Activated CD8-positive, alpha-beta T cell treated with anti-CD3 and anti-CD28 coated beads for 36 hours (primary cell): ENCODE measurements around the gene EIF5. TPM values are rescaled to one million over a fixed set of nuclear protein-coding genes. Genes with fewer than 3 reads are reported as not detected.

Experiments
- ATAC-seq: fragments of 200-7000 bp; cut with Tn5 transposase; one replicate; pipeline ENCODE4 v1.10.0; 2021; ENCODE audit warnings: mild to moderate bottlenecking, moderate library complexity
- CTCF ChIA-PET: fragments of 350-600 bp; sonication (Branson Sonifier 250); formaldehyde crosslinking; loops from one replicate; lab custom pipeline; 2021; ENCODE audit warnings: antibody characterized with exemption; lab: Charles Lee
- POLR2A ChIA-PET: fragments of 350-600 bp; sonication (Branson Sonifier 250); formaldehyde crosslinking; loops from one replicate; lab custom pipeline; 2021; ENCODE audit warnings: antibody characterized with exemption; lab: Charles Lee
- DNase-seq: peaks from one replicate; pipeline ENCODE4 v3.0.0-alpha.2; 2020
- H3K27ac Mint-ChIP-seq: one replicate; pipeline ENCODE4 v1.8.0; 2021; ENCODE audit warnings: mild to moderate bottlenecking, mixed read lengths
- H3K27me3 Mint-ChIP-seq: one replicate; pipeline ENCODE4 v1.8.0; 2021; ENCODE audit warnings: mixed read lengths
- H3K36me3 Mint-ChIP-seq: one replicate; pipeline ENCODE4 v1.8.0; 2021; ENCODE audit warnings: low read depth, mixed read lengths
- H3K4me1 Mint-ChIP-seq: one replicate; pipeline ENCODE4 v1.8.0; 2021; ENCODE audit warnings: low read depth, mixed read lengths
- H3K4me3 Mint-ChIP-seq: one replicate; pipeline ENCODE4 v1.8.0; 2021; ENCODE audit warnings: mild to moderate bottlenecking, moderate library complexity, mixed read lengths
- H3K9me3 Mint-ChIP-seq: one replicate; pipeline ENCODE4 v1.8.0; 2021; ENCODE audit warnings: mixed read lengths
- CTCF ChIP-seq: fragments of 200-600 bp; IDR thresholded peaks from one replicate; pipeline ENCODE4 v1.8.0; 2022; ENCODE audit warnings: antibody characterized with exemption, mild to moderate bottlenecking
- intact Hi-C: fragments of 100-400 bp; cut with micrococcal nuclease; formaldehyde crosslinking; loops from one replicate; pipeline ENCODE4 v1.10.0; 2022
- total RNA-seq, 2 experiments: library from RNA; stranded (reverse); gene quantifications; one replicate each; pipeline ENCODE4 v1.2.3, GENCODE V29; 2021

The EIF5 gene
- total RNA-seq, 2 experiments from 2014 or later: 202 to 207 TPM

GRCh38 chr14:103296987-103297386 is 37.0 kb upstream of the EIF5 start:
- H3K4me3 Mint-ChIP-seq: no peak overlapping the region
- DNase-seq (no peak), ATAC-seq (no peak)
- CTCF ChIA-PET: no interaction called here
- intact Hi-C loops: loop anchor here (10.0 kb wide), 2 partner anchors 112 to 192 kb away; no protein-coding TSS in a partner anchor
- H3K27ac Mint-ChIP-seq: no peak overlapping the region
- H3K4me1 Mint-ChIP-seq: no peaks in the 10 kb centered on the region
- POLR2A ChIA-PET: no interaction called here
- no peak for TF ChIP-seq CTCF
- H3K27me3 Mint-ChIP-seq: peaks cover 7% of the 10 kb centered on the region
- no peaks in the 10 kb centered on the region for H3K9me3 Mint-ChIP-seq
- H3K36me3 Mint-ChIP-seq: no peaks in the 10 kb centered on the region

- Mint-ChIP-seq H3K36me3 (no peaks in the 10 kb centered on the region), H3K4me3 (no peak overlapping the region), H3K27me3 (peaks cover 6% of the 10 kb centered on the region), H3K9me3 (no peaks in the 10 kb centered on the region), H3K4me1 (no peaks in the 10 kb centered on the region), H3K27ac (no peak overlapping the region)
- ATAC-seq (no peak), DNase-seq (no peak)
- CTCF ChIA-PET: interaction anchor here (1.6 kb wide), 1 partner anchor 194 kb away, joined by 5 read pairs; no protein-coding TSS in a partner anchor
- intact Hi-C loops: loop anchor here (10.0 kb wide), 2 partner anchors 114 to 194 kb away; no protein-coding TSS in a partner anchor
- POLR2A ChIA-PET: no interaction called here
- no peak for TF ChIP-seq CTCF
Measured at GRCh38 chr14:103298620-103299019, 35.4 kb upstream of the EIF5 start.

- no peaks in the 10 kb centered on the region for H3K36me3 Mint-ChIP-seq
- intact Hi-C loops: no loop called here
- no peaks in the 10 kb centered on the region for H3K9me3 Mint-ChIP-seq
- H3K4me3 Mint-ChIP-seq: no peak overlapping the region
- ChIA-PET POLR2A (no interaction called here), CTCF (interaction anchor here (1.1 kb wide), 1 partner anchor 10 kb away, joined by 5 read pairs; no protein-coding TSS in a partner anchor)
- H3K27me3 Mint-ChIP-seq: peaks cover 2% of the 10 kb centered on the region
- no peak for DNase-seq
- no peaks in the 10 kb centered on the region for H3K4me1 Mint-ChIP-seq
- ATAC-seq: no peak
- H3K27ac Mint-ChIP-seq: no peak overlapping the region
- TF ChIP-seq CTCF: no peak
Measured at GRCh38 chr14:103301512-103302354, 32.3 kb upstream of the EIF5 start.

- no peaks in the 10 kb centered on the region for H3K9me3 Mint-ChIP-seq
- intact Hi-C loops: no loop called here
- ChIA-PET POLR2A (no interaction called here), CTCF (interaction anchor here (0.7 kb wide), 2 partner anchors 88 to 1082 kb away, joined by 3 read pairs; no protein-coding TSS in a partner anchor)
- H3K36me3 Mint-ChIP-seq: no peaks in the 10 kb centered on the region
- H3K4me3 Mint-ChIP-seq: no peak overlapping the region
- ATAC-seq (no peak), DNase-seq (no peak)
- H3K27ac Mint-ChIP-seq: no peak overlapping the region
- TF ChIP-seq CTCF: no peak
- peaks cover 3% of the 10 kb centered on the region for H3K27me3 Mint-ChIP-seq
- H3K4me1 Mint-ChIP-seq: no peaks in the 10 kb centered on the region
Measured at GRCh38 chr14:103302966-103303365, 31.1 kb upstream of the EIF5 start.

GRCh38 chr14:103304706-103305105 is 29.3 kb upstream of the EIF5 start:
- H3K4me3 Mint-ChIP-seq: no peak overlapping the region
- CTCF ChIA-PET: interaction anchor here (1.4 kb wide), 1 partner anchor 12 kb away, joined by 4 read pairs; no protein-coding TSS in a partner anchor

More at GRCh38 chr14:103304706-103305105, 29.3 kb upstream of the EIF5 start:
- no peaks in the 10 kb centered on the region for H3K9me3 Mint-ChIP-seq
- H3K4me1 Mint-ChIP-seq: no peaks in the 10 kb centered on the region
- no peak overlapping the region for H3K27ac Mint-ChIP-seq
- TF ChIP-seq CTCF: no peak
- POLR2A ChIA-PET: no interaction called here
- ATAC-seq: no peak
- intact Hi-C loops: no loop called here
- H3K36me3 Mint-ChIP-seq: no peaks in the 10 kb centered on the region
- peaks cover 3% of the 10 kb centered on the region for H3K27me3 Mint-ChIP-seq
- no peak for DNase-seq
